GM12874 (cell line): ENCODE results near the gene SYNE2.

Experiments
- CTCF ChIP-seq: IDR thresholded peaks from 2 replicates; pipeline ENCODE4 v1.5.1; 2011; ENCODE audit warnings: low read depth, mild to moderate bottlenecking, control low read depth, low read length, moderate library complexity; ENCODE audit not compliant: insufficient read depth

The SYNE2 gene

DNA sequence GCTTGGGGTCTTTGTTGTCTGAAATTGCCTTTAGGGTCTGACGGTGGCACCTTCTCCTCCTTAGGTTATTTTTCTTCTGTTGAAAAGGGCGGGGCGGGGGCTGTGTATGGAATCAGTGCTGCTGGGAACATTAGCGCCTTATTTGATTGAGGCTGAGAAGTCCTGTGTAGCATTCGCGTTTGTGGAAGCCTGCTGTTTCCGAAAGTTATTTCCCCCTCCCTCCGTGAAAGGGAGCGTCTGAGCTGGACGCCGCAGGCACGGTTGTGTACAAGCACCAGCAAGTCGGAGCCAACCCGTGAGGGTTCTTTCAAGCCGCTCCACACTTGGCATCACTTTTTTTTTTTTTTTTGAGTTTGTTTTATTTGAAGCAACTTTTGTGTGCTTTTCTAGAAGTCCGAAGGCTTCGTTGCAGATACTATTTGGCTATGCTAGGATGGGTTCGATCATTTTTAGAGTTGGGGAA, 1.1 kb downstream of the SYNE2 start:
- no peak for TF ChIP-seq CTCF

DNA sequence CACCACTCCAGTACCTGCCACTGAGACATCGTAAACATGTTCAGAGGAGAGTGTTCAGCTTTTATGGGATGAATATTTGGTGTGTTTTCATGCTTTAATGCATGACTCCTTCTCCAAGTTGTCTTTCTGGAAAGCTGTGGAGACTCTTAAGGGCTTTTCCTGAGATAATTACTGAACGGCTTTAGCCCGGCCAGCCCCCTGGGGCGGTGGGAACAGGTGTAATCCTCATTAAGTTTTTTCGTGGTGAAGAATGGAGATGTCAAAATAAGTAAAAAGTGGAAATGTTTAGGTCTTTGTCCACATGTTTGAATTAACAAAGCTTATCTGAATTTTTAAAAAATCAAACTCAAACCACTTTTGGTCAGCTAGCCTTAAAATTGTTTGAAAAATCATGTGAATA, 1.5 kb downstream of the SYNE2 start:
- no peak for TF ChIP-seq CTCF

GRCh38 chr14:63855281-63855680, 2.5 kb downstream of the SYNE2 start:
- no peak for TF ChIP-seq CTCF

DNA sequence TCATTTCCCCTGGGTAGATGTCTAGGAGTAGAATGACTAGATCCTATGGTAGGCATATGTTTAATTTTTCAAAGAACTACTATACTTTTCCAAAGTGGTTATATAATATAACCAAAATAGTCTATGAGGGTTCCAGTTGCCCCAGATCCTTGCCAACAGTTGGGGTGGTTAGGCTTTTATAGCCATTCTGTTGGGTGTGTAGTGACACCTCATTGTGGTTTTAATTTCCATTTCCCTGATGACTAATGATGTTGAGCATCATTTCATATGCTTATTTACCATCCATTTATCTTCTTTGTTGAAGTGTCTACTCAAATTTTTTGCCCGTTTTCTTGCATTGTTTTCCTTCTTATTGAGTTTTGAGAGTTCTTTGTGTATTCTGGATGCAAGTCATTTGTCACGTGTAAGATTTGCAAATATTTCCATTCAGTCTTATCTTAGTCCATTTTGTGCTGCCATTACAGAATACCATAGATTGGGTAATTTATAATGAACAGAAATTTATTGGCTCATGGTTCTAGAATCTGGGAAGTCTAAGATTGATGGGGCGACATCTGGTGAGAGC, 4.7 kb downstream of the SYNE2 start:
- TF ChIP-seq CTCF = no peak

DNA sequence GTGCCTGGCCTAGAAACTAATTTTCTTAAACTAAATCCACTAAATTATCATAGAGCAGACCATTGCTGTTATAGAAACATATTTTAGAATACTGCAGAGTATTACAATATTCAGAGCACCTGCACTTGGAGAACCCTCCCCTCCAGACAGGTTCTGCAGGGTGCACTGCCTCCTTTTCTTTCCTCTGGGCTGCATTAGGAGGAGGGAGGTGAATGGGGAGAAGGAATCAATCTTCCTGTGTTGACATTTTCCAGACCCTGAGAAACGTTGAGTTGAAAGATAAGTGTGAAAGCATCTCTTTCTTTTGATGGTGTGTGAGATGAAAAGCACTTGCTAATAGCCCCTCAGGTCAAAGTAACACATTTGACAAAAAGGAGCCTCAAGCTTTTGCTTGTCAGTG, 7.3 kb downstream of the SYNE2 start:
- TF ChIP-seq CTCF = no peak

- no peak for TF ChIP-seq CTCF
These were observed 9.4 kb downstream of the SYNE2 start for GRCh38 chr14:63862163-63862562.

DNA sequence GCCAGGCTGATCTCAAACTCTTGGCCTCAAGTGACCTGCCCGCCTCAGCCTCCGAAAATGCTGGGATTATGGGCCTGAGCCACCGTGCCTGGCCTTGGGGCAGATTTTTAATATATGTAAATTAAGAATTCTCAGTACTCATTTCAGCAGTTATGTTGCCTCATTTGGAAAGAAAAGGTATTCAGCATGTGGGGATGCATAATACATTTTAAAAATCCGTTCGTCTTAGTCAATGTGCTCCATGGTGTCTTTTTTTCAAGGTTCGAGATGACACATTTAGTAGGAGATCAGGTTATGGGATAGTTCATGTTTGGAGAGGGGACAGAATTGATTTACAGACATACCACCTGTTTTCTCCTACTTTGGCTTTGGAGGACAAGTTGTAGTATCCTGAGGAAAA, 10.2 kb downstream of the SYNE2 start:
- TF ChIP-seq CTCF = no peak
